Subcutaneous adipose tissue (tissue), 4 donors: Measurements from ENCODE around the gene GVQW3. TPM values are rescaled to one million over a fixed set of nuclear protein-coding genes. Genes with fewer than 3 reads are reported as not detected.

Experiments used
- CTCF ChIP-seq: fragments of 450-650 bp; IDR thresholded peaks from one replicate; pipeline ENCODE4 v1.5.1; 2016; ENCODE audit warnings: low read depth, mild to moderate bottlenecking, control low read depth, antibody characterized with exemption, moderate library complexity
- small RNA-seq: library from RNA; depleted of rRNA; stranded (forward); fragments of <200 nt; gene quantifications from one replicate; pipeline ENCODE3, GENCODE V24; 2016
- total RNA-seq, 4 donors: library from RNA; depleted of rRNA; stranded (reverse); fragments of >200 nt; gene quantifications; one replicate each; pipeline ENCODE4 v1.1.0, GENCODE V29; 2016

The GVQW3 gene
- total RNA-seq, 4 donors from 2014 or later, result 0.49 to 1.7 (median 1.2) TPM

- no peak for TF ChIP-seq CTCF
Observed at GRCh38 chr11:76445121-76446084, 64.3 kb downstream of the GVQW3 start.

GRCh38 chr11:76448506-76448905, 67.4 kb downstream of the GVQW3 start:
- no peak for TF ChIP-seq CTCF

DNA sequence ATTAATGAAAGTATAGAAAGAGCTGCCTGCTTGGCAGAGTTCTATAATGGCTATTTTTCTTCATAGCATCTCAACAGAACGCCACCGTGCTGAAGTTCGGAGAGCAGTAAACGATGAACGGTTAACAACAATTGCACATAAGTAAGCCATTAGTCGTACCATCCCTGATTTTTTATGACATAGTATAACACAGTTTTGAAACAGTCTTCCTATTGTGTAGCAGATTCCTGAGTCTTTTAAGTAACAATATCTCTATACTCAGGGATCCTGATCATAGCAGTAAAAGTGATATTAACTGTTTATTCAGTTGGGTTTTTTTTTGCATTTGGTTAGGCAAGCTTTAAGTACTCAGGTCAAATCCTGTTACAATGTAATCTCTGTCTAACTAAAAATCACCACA, 72.1 kb downstream of the GVQW3 start:
- no peak for TF ChIP-seq CTCF

DNA sequence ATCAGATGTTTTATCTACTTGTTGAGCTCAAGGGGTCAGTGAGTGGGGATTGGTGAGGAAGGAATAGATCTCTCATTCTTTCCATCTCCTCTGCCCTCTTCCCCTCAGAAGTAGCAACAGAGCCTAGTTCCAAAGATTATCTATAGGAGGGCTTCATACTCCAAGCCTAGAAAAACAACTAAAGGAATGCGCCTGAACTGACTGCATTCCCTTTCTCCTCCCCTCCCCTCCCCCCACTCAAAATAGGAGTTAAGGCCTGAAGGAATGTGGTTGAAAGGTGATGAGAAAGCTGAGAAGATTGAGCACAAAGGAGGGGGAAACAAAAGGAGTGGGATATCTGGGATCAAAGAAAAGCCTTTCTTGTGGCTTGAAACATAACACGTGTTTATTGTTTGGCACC, 74.2 kb downstream of the GVQW3 start:
- TF ChIP-seq CTCF, result no peak

GRCh38 chr11:76455931-76456330, 74.8 kb downstream of the GVQW3 start:
- no peak for TF ChIP-seq CTCF

GRCh38 chr11:76456571-76456970, 75.4 kb downstream of the GVQW3 start:
- no peak for TF ChIP-seq CTCF

Small RNA genes within 50 kb of the gene (small RNA-seq; reads per million reads assigned to genes)
- gene RF00019, result 0.49 reads per million

Other genes starting within 250 kb of the GVQW3 start
- gene WNT11, start 174.8 kb upstream of the GVQW3 start, total RNA-seq, result 10 to 100 TPM; 27.7 to 56.2 (median 34.0) TPM
- 10 to 100 TPM; 42.7 to 78.6 (median 45.5) TPM for gene THAP12, start 191 bp upstream of the GVQW3 start, total RNA-seq
- 10 to 100 TPM; 29.9 to 36.7 (median 35.3) TPM for gene EMSY, start 63.7 kb downstream of the GVQW3 start, total RNA-seq